ENCODE data around the gene PAQR3.
"Not testable (repeated sequence)": the region's sequence is repeated elsewhere in the genome, so short reads cannot be mapped to it uniquely, and the experiment has no call there.

PAQR3 gene

DNA sequence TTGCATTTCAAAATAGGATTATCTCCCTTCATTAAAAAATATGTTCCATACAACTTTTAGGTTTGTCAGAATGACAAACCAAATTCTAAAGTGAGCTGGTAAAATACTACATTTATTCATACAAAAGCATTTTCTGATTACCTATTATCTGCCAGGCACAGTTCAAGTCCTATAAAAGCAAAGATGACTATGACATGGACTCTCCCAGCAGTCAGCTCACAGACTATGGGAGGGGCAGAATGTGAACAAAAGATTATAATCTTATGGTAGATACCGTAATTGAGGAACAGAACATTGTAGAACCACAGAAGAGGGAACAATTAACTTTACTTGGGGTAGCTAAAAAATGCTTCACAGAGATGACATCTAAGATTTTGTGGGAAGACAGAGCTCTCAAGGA lies 12.4 kb downstream of the PAQR3 start:
- no peak for DNase-seq

DNA sequence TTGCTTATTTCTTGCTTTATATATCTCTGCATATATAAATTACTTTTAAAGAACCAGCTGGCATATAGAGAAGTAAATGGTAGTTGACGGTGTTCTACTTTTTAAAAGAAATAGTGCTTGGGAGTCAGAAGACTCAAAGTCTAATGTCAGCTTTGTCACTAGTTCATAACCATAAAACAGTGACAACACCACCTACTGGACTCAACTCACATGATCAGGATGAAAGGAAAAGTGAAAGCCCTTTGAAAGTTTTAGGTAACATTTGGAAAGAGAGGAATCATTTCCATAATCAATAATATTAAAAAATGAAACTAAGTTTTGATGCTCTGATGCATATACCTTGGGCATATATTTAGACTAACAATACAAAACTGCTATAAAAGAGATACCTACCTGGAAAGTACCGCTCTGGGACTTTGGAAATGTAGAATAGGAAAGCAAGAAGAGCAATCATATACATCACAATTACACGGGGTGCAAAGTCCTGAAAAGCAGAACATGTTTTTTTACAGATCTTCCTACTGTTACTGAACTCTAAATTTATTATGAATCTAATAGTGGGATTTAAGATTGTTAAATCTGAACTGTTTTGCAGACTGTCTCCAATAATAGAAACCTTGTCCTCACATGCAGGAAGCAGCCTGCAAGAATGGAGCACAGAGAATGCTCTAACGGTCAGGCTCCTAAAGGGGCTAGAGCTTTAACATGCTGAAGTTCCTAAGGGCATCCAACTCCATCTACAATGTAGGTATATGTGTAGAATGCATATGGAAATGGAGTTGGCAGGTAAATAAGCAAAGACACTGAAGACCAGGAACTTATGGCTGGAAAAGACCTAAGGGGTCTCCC lies 15.6 kb downstream of the PAQR3 start:
- no peak for DNase-seq

GRCh38 chr4:78922207-78922606 lies 17.0 kb downstream of the PAQR3 start:
- no peak for DNase-seq

GRCh38 chr4:78910612-78911011 lies 28.6 kb downstream of the PAQR3 start:
- DNase-seq, result no peak

DNA sequence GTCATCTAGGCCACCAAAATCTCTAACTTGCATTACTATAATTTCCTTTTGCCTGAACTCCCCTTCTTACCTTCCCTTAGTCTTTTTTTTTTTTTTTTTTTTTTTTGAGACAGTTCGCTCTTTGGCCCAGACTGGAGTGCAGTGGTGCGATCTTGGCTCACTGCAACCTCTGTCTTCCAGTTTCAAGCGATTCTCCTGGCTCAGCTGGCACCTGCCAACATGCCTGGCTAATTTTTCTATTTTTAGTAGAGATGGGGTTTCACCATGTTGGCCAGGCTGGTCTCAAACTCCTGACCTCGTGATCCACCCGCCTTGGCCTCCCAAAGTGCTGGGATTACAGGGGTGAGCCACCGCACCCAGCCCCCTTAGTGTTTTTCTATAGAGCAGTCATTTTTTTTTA lies 30.3 kb downstream of the PAQR3 start:
- not testable (repeated sequence) for DNase-seq

GRCh38 chr4:78907638-78908037 lies 31.6 kb downstream of the PAQR3 start:
- no peak for DNase-seq

- no peak for DNase-seq
Measured at GRCh38 chr4:78904143-78904542, 35.1 kb downstream of the PAQR3 start.

DNA sequence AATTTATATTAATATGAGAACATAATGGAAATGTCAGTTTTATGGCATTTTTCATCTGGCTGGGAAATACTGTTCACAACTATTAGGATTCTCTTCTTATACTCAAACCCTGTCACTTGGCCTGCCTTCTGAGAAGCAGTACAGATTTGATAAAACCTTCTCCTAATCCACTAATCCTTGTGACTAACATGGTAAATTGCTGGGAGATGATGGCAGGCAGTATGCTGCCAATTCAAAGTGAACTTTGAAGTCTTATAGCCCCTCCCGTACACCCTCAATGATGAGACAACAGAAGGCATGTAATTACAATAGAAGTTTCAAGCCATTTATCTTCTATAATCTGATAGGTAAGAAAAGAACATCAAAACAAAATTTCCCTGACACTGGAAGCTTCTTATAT lies 36.9 kb downstream of the PAQR3 start:
- DNase-seq, result no peak

GRCh38 chr4:78901882-78902281 lies 37.4 kb downstream of the PAQR3 start:
- no peak for DNase-seq

DNA sequence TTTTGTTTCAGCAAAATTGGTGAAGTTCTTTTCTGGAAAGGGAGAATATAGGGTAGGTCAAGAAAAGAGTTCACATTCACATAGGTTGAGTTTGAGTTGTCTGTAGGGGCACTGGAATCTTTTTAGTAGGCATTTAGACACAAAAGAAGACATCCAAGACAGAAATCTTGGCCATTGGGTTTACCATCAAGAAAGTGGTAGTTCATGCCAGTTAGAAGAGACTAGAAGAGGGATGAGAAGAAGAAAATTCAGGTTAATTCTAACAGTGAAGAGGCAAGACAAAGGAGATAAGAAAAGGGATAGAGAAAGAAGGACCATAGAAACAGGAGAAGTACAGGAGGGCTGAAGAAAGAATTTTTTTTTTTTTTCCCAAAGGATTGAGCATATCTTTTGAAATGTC lies 39.9 kb downstream of the PAQR3 start:
- no peak for DNase-seq

GRCh38 chr4:78889955-78890354 lies 49.3 kb downstream of the PAQR3 start:
- DNase-seq, result no peak

DNA sequence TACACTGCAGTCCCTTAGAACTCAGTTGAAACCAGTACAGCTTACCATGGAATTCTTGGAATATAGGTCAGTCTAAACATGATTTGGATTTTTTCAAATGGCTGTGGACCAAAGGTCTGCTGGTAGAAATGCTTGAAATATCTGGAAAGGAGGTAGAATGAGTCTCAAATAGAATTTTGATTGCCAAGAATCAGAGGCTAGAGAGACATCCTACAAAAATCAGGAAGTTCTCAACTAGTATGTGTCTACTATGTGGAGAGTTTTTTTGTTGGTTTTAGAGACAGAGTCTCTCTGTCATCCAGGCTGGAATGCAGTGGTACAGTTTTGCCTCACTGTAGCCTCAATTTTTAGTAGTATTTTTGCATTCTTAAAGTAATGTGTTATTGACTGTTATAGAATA lies 53.6 kb downstream of the PAQR3 start:
- no peak for DNase-seq

DNA sequence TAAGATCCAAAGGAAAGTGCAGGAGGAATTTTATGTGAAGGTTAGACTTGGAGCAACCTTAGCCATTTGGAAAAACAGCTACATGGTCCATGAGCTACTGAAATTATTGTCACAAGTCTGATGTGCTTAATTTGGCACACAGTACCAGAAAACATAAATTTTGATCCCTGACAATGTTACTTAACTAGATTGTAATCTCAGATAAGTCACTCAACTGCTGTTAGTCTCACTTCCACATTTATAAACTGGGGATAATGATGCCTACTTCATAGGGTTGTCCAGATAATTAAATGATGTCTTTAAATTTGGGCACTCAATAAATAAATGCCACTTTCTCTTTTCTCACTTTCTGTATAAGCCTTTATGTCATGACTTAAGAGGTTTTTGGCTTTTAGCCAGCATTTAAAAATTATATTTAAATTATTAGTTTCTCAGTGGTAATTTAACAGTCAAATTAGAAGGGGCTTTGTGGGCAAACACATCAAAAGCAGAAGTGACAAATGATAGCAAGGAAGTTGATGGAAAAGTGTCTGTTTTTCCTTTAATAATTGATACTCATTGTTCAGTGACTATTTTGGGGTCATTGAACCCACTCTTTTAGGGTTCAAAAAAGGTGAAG lies 58.3 kb downstream of the PAQR3 start:
- DNase-seq, result no peak

GRCh38 chr4:78878031-78878430 lies 61.2 kb downstream of the PAQR3 start:
- DNase-seq, result no peak

GRCh38 chr4:78876568-78877320 lies 62.5 kb downstream of the PAQR3 start:
- no peak for DNase-seq

GRCh38 chr4:78870056-78870455 lies 69.2 kb downstream of the PAQR3 start:
- no peak for DNase-seq

DNA sequence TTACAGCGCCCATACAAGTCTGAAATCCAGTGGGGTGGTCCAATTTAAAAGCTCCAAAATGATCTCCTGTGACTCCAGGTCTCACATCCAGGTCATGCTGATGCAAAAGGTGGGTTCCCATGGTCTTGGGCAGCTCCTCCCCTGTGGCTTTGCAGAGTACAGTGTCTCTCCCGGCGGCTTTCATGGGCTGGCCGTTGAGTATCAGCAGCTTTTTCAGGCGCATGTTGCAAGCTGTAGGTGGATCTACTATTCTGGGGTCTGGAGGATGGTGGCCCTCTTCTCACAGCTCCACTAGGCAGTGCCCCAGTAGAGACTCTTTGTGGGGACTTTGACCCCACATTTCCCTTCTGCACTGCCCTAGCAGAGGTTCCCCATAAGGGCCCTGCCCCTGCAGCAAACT lies 70.5 kb downstream of the PAQR3 start:
- not testable (repeated sequence) for DNase-seq

GRCh38 chr4:78865451-78865850 lies 73.8 kb downstream of the PAQR3 start:
- no peak for DNase-seq

DNA sequence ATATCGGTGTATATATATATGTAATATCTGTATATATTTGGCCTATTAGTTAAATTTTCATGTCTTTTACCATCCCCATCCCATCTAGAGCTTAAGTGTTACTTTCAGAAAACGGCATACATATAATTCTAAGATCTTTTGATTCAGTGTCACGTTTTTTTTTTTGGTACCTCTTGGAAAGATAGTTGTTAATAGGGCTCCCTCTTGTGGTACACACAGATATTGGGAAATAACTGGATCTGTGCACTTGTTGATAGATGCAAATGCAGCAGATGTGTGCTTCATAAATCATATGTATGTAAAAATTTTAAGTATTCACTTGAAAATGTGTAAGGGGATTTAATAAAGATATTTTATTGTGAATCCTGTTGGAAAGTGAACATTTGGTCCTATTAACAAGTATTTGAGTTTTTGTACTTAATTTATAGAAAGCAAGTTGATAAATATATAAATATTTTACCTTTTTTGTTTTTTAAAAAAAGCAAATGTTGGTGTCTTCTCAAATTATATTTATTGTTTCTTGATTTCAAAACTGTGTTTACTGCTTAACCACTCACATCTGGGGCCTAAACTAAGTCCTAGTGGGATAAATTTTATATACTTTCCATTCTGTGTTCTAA lies 74.7 kb downstream of the PAQR3 start:
- DNase-seq, result peak; percentile 24

GRCh38 chr4:78863991-78864390 lies 75.2 kb downstream of the PAQR3 start:
- no peak for DNase-seq

DNA sequence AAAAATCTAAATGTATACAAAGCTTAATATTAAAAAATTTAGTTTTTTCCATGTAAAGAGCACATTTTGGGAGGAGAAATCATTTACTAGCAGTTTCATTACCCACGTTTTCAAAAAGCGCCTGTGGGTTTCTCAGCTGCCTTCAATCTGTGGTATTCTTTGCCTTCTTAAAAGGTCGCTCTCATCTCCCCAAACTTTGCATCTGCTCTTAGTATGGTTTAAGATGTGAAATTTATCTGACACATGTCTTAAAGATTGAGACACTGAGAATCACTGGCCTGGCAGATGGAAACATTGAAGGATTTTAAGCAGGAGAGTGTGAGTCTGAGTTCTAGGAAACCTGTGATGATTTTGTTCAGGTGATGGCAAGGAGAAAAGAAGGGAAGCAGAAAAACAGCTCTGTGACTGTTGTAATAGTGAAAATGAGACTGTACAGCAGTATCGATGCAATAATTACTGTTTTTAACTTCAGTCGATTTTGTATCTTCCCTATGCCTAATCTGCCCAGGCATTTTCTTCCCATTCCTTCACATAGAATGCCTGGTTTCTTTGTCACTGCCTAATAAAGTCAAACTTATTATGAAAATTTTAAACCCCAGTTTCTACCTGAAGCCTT lies 75.9 kb downstream of the PAQR3 start:
- no peak for DNase-seq

DNA sequence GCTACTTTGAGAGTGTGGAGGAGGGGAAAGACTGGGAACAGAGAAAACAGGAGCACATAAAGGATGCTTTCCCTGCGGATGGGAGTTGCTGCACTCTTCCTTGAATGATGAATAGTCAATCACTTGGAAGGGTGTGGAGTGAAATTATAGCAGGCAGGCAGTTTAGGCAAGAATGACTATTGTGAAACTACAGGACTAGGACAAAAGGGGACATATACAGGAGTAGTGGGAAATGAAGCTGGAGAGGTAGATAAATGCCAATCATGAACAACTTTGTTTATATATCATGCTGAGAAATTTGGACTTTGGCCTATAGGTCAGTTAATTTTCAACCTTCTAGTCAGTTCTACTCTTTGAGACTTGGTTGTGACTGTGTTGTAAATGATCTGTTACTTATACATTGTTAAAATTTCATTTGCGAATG lies 76.9 kb downstream of the PAQR3 start:
- DNase-seq, result no peak
